Measurements from ENCODE around the gene ZCCHC10. TPM values are rescaled to one million over a fixed set of nuclear protein-coding genes. Genes with fewer than 3 reads are reported as not detected.
"Not testable (repeated sequence)": the region's sequence is repeated elsewhere in the genome, so short reads cannot be mapped to it uniquely, and the experiment has no call there.

ZCCHC10 gene
- total RNA-seq, 1 donor: 12.3 TPM

- Histone ChIP-seq H3K4me3 (ENCODE audit: insufficient read depth, low read length) (peak overlapping the region; percentile 94), H3K27ac (ENCODE audit: low read depth, low read length) (peak overlapping the region; percentile 99), H3K9me3 (ENCODE audit: low read depth, low read length) (no peaks in the 10 kb centered on the region), H4K20me1 (ENCODE audit: insufficient read depth, low read length) (peaks cover 32% of the 10 kb centered on the region), H3K4me2 (ENCODE audit: insufficient read depth, low read length) (peak overlapping the region; percentile 97), H3K27me3 (ENCODE audit: insufficient read depth, low read length) (no peaks in the 10 kb centered on the region), H2AFZ (ENCODE audit: low read length) (no peak overlapping the region), H3K4me1 (ENCODE audit: insufficient read depth, low read length) (peaks cover 37% of the 10 kb centered on the region), H3K79me2 (ENCODE audit: insufficient read depth, low read length) (peaks cover 45% of the 10 kb centered on the region), H3K36me3 (ENCODE audit: insufficient read depth, low read length) (no peaks in the 10 kb centered on the region)
- TF ChIP-seq CTCF (IDR thresholded peaks at IDR 0.05; ENCODE audit: extremely low read depth, low read depth, low read length): no peak
- DNase-seq (ENCODE audit: insufficient read length, low spot score, missing footprints): no peak
Observed at GRCh38 chr5:133050521-133050920, 24.2 kb upstream of the ZCCHC10 start.

- peak overlapping the region; percentile 25 for H3K4me3 ChIP-seq (ENCODE audit: insufficient read depth, low read length)
- H2AFZ ChIP-seq (ENCODE audit: low read length): no peak overlapping the region
- TF ChIP-seq CTCF (IDR thresholded peaks at IDR 0.05; ENCODE audit: extremely low read depth, low read depth, low read length): no peak
- no peaks in the 10 kb centered on the region for H3K36me3 ChIP-seq (ENCODE audit: insufficient read depth, low read length)
- H3K27ac ChIP-seq (ENCODE audit: low read depth, low read length): peak overlapping the region; percentile 63
- no peaks in the 10 kb centered on the region for H3K27me3 ChIP-seq (ENCODE audit: insufficient read depth, low read length)
- H3K79me2 ChIP-seq (ENCODE audit: insufficient read depth, low read length): peaks cover 37% of the 10 kb centered on the region
- H3K4me2 ChIP-seq (ENCODE audit: insufficient read depth, low read length): peak overlapping the region; percentile 68
- H3K9me3 ChIP-seq (ENCODE audit: low read depth, low read length): no peaks in the 10 kb centered on the region
- H3K4me1 ChIP-seq (ENCODE audit: insufficient read depth, low read length): peaks cover 37% of the 10 kb centered on the region
- no peak for DNase-seq (ENCODE audit: insufficient read length, low spot score, missing footprints)
- peaks cover 24% of the 10 kb centered on the region for H4K20me1 ChIP-seq (ENCODE audit: insufficient read depth, low read length)
Observed at GRCh38 chr5:133049726-133050048, 23.3 kb upstream of the ZCCHC10 start.

GRCh38 chr5:133048993-133049725, 22.8 kb upstream of the ZCCHC10 start:
- Histone ChIP-seq H3K36me3 (ENCODE audit: insufficient read depth, low read length) (no peaks in the 10 kb centered on the region), H3K27ac (ENCODE audit: low read depth, low read length) (peak overlapping the region; percentile 63), H3K4me2 (ENCODE audit: insufficient read depth, low read length) (peak overlapping the region; percentile 68), H2AFZ (ENCODE audit: low read length) (peak overlapping the region; percentile 8), H3K27me3 (ENCODE audit: insufficient read depth, low read length) (no peaks in the 10 kb centered on the region), H3K79me2 (ENCODE audit: insufficient read depth, low read length) (peaks cover 32% of the 10 kb centered on the region), H4K20me1 (ENCODE audit: insufficient read depth, low read length) (peaks cover 18% of the 10 kb centered on the region), H3K4me1 (ENCODE audit: insufficient read depth, low read length) (peaks cover 37% of the 10 kb centered on the region), H3K4me3 (ENCODE audit: insufficient read depth, low read length) (peak overlapping the region; percentile 25), H3K9me3 (ENCODE audit: low read depth, low read length) (no peaks in the 10 kb centered on the region)
- no peak for TF ChIP-seq CTCF (IDR thresholded peaks at IDR 0.05; ENCODE audit: extremely low read depth, low read depth, low read length)
- peak; percentile 88 for DNase-seq (ENCODE audit: insufficient read length, low spot score, missing footprints)

GRCh38 chr5:133047404-133047803, 21.1 kb upstream of the ZCCHC10 start:
- Histone ChIP-seq H3K79me2 (ENCODE audit: insufficient read depth, low read length) (peaks cover 14% of the 10 kb centered on the region), H3K4me2 (ENCODE audit: insufficient read depth, low read length) (no peak overlapping the region), H4K20me1 (ENCODE audit: insufficient read depth, low read length) (peaks cover 2% of the 10 kb centered on the region), H3K4me3 (ENCODE audit: insufficient read depth, low read length) (no peak overlapping the region), H3K36me3 (ENCODE audit: insufficient read depth, low read length) (no peaks in the 10 kb centered on the region), H3K27ac (ENCODE audit: low read depth, low read length) (no peak overlapping the region), H2AFZ (ENCODE audit: low read length) (no peak overlapping the region), H3K4me1 (ENCODE audit: insufficient read depth, low read length) (peaks cover 31% of the 10 kb centered on the region), H3K27me3 (ENCODE audit: insufficient read depth, low read length) (no peaks in the 10 kb centered on the region), H3K9me3 (ENCODE audit: low read depth, low read length) (no peaks in the 10 kb centered on the region)
- TF ChIP-seq CTCF (IDR thresholded peaks at IDR 0.05; ENCODE audit: extremely low read depth, low read depth, low read length): no peak
- no peak for DNase-seq (ENCODE audit: insufficient read length, low spot score, missing footprints)

- H3K27ac ChIP-seq (ENCODE audit: low read depth, low read length): peak overlapping the region; percentile 63
- not testable (repeated sequence) for H3K9me3 ChIP-seq (ENCODE audit: low read depth, low read length); H3K4me3 ChIP-seq (ENCODE audit: insufficient read depth, low read length); H3K27me3 ChIP-seq (ENCODE audit: insufficient read depth, low read length); H4K20me1 ChIP-seq (ENCODE audit: insufficient read depth, low read length); H3K79me2 ChIP-seq (ENCODE audit: insufficient read depth, low read length); DNase-seq (ENCODE audit: insufficient read length, low spot score, missing footprints); H3K36me3 ChIP-seq (ENCODE audit: insufficient read depth, low read length)
- peak overlapping the region; percentile 82 for H2AFZ ChIP-seq (ENCODE audit: low read length)
- peaks cover 31% of the 10 kb centered on the region for H3K4me1 ChIP-seq (ENCODE audit: insufficient read depth, low read length)
- H3K4me2 ChIP-seq (ENCODE audit: insufficient read depth, low read length): peak overlapping the region; percentile 48
Observed at GRCh38 chr5:133046560-133046959, 20.2 kb upstream of the ZCCHC10 start.

All from osteoblast (primary cell).